ENCODE measurements around the gene MPIG6B.

GRCh38 chr6:31771992-31772358, 48.8 kb downstream of the MPIG6B start:
- no peak for TF ChIP-seq SNAI2 (CRISPR knock-in tag; IDR thresholded peaks at IDR 0.05)
- no peak for TF ChIP-seq PATZ1 (CRISPR knock-in tag; IDR thresholded peaks at IDR 0.05; ENCODE audit: borderline replicate concordance)
- TF ChIP-seq CSDC2 (CRISPR knock-in tag; IDR thresholded peaks at IDR 0.05): no peak
- no peak for TF ChIP-seq PPARA (CRISPR knock-in tag; IDR thresholded peaks at IDR 0.05; ENCODE audit: borderline replicate concordance)
- no peak for TF ChIP-seq TCF4 (CRISPR knock-in tag; IDR thresholded peaks at IDR 0.05; ENCODE audit: borderline replicate concordance)
- no peak for TF ChIP-seq CREB5 (CRISPR knock-in tag; IDR thresholded peaks at IDR 0.05; ENCODE audit: low read depth)
- no peak for TF ChIP-seq RARB (CRISPR knock-in tag; IDR thresholded peaks at IDR 0.05)
